Measurements from ENCODE around the gene FAM186B.

FAM186B gene

DNA sequence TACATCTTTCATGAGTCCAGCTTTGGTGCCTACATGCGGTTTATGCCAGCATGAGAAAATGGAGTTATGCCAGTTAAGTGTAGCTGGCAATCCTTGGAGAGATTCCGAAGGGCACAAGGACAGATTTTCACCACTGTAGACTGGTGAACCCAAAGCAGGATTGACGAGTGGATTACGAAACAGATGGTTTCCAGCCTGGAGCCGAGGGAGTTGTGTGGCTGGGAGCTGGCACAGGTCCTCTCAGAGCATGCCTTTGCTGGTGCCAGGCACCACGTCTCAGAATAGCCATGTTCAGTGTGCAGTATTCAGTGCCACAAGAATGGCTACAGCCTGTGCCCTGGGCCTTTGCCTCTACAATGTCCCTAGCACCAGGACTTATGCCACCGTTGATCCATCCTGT lies 53.4 kb downstream of the FAM186B start:
- DNase-seq = no peak

DNA sequence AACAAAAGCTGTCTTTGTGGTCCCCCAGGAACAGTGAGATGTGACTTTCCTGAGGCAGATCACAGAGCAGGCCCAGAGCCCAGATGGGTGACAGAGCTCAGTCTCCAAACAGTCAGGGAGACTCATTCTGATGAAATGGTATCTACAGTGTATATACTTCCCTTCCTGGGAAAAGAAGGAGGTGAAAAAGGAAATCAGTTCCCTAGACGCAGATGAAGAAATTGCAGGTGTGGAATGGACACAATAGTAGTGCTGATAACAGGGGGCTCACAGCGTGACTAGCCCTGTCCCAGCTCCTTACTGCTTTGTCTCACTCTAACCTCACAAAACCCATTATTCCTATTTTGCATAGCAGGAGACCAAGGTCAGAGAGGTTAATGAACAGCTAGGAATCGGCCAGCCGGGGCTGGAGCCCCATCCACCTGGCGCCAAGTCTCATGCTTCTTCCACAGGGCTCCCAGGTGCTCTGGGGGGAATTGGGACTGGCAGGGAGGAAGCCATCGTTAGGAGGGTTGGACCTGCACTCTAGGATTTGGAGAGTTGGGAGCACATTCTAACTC lies 54.7 kb downstream of the FAM186B start:
- DNase-seq = no peak

DNA sequence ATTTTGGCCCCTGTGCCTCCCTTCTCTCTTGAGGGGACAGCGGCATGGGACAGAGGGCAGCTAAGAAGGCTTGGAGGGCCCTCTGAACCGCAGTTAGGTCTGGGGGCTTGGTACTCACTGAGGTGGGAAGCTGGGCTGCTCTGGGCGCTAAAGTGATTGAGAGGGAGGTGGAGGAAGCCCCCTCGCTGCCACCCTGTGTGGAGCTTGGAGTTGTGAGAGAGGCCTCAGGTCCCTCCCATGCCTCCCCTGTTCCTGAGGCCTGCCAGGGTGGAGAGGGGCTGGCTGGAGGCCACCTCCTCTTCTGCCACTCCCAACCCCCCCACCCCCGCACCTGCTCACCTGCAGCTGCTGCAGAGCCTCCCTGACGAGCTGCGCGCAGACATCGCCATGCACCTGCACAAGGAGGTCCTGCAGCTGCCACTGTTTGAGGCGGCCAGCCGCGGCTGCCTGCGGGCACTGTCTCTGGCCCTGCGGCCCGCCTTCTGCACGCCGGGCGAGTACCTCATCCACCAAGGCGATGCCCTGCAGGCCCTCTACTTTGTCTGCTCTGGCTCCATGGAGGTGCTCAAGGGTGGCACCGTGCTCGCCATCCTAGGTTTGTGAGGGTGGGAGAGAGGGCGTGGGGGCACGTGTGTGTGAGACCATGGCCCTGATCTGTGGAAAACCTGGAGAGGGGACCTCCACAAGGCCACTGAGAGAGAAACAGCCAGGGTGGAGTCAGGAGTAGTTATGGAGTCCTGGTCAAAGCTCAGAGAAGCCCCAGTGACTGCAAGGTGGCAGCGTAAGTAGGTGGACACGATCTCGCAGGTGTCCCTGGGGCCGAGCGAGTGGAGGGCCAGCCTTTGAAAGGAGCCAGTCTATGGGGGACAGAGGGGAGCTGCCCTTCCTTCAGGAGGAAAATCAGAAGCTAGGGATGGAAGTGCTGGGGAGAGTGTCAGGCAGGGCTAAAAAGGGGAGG lies 55.4 kb downstream of the FAM186B start:
- DNase-seq = no peak

DNA sequence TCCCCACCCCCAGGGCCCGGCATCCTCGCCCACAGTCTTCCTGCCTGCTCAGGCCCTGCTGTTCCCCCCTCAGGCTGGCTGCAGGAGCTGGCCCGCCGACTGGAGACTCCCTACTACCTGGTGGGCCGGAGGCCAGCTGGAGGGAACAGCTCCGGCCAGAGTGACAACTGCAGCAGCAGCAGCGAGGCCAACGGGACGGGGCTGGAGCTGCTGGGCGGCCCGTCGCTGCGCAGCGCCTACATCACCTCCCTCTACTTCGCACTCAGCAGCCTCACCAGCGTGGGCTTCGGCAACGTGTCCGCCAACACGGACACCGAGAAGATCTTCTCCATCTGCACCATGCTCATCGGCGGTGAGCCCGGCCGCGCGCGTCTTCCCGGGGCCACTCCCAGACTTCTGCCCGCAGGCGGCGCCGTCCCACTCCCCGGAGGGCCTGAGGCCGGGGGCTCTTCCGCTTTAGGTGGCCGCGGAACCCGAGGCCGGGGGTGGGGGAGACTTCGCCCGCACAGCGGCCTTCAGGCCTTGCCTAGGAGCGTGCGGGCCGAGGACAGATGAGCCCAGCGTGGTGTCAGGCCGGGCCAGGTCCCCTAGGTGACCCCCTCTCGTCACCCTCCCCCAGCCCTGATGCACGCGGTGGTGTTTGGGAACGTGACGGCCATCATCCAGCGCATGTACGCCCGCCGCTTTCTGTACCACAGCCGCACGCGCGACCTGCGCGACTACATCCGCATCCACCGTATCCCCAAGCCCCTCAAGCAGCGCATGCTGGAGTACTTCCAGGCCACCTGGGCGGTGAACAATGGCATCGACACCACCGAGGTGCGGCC lies 56.4 kb downstream of the FAM186B start:
- DNase-seq = peak; percentile 9 to 46

DNA sequence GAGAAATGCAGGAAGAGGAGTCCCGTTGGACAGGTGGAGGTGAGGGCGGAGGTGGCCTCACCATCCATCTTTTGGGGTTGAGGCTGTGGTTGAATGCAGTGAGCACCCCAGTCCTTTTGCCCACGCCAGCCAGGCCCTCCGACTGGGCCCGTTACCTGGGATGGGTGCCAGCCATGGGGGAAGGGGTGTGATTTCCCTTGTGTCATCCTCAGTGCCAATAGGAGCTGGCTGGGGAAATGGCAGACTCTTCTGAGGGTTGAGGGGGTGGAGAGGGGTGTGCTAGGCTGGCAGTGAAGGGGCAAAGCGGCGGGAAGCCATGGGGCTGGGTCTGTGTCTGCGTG lies 57.0 kb downstream of the FAM186B start:
- DNase-seq = no peak

DNA sequence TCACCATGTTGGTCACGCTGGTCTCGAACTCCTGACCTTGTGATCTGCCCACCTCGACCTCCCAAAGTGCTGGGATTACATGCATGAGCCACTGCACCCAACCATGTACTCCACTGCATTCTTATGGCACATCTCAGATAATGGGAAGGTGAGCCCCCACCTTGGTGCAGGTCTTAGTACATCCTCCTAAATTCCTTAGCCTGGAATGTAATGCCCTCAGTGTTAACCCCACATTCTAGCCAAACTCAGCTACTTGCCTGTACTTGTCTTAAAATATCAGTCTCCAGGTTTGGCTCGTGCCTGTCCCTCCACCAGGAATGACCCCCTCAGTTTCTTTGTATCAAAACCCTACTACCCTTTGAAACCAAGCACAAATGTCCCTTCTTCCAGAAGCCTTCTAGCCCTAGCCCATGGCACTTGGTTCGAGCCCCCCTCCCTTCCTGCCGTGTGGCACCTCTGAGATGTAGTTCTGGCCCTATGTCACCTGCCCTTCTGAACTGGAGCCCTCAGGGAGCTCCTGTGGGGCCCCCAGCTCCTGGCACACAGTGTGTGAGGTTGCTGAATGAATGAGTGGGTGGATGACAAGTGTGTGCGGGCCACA lies 58.2 kb downstream of the FAM186B start:
- no peak for DNase-seq

DNA sequence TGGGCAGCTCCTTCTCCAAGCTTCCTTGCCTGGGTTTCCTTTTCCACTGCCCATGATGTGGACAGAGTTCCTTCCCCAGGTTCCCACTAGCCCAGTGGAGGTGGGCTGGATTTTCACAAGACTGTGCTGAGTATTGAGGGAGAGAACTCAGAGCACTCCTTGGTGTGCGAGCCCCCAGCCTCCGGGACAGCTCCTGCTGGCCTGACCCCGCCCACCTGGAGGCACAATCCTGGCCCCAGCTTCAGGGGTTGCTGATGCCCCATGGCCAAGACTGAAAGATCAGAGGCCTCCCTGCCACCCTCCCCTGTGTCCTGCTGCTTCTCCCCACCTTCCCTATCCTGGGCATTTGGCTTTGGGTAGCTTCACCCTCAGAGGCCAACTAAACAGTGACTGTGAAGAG lies 59.0 kb downstream of the FAM186B start:
- no peak for DNase-seq

DNA sequence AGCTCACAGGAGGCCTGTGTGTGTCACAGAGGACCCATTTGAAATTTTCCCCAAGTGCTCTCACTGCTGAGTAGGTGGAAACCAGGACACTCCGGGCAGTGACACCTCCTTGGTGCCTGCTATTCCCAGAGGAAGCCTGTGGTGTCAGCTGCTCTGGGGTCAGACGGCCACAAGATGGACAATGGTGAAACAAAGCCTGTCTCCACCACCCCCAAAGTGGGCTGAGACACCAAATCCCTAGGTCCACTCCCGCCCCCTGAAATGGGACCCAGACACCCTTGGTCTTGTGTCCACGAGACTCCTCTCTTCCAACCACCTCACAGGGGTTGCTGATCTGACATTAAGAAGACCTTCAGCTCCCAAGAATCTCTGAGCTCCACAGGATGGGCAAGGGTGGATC lies 59.6 kb downstream of the FAM186B start:
- no peak for DNase-seq

DNA sequence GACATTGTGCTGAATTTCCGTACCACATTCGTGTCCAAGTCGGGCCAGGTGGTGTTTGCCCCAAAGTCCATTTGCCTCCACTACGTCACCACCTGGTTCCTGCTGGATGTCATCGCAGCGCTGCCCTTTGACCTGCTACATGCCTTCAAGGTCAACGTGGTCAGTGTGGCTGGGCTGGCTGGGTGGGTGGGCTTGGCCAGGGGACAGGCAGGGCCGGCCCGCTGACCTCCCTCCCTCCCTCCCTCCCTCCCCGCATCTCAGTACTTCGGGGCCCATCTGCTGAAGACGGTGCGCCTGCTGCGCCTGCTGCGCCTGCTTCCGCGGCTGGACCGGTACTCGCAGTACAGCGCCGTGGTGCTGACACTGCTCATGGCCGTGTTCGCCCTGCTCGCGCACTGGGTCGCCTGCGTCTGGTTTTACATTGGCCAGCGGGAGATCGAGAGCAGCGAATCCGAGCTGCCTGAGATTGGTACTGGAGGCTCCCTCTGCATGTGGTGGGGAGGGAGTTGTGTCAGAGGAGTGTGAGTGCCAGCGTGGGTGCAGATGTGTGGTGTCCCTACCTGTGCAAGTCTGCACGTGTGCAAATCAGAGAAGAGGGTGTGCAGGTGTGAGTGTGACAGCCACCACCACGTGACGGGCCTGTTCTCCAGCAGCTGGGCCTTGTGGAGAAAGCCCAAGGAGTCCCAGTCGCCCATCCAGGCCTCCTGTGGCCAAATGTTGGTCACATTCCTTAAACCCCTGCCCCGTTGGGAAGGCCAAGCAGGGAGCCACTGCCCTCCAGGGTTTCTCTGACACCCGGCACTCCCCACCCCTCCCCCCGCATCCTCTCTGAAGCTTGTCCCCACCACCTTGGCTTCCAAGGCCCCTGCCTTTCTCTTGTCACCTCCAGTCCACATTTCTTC lies 61.3 kb downstream of the FAM186B start:
- DNase-seq = no peak

DNA sequence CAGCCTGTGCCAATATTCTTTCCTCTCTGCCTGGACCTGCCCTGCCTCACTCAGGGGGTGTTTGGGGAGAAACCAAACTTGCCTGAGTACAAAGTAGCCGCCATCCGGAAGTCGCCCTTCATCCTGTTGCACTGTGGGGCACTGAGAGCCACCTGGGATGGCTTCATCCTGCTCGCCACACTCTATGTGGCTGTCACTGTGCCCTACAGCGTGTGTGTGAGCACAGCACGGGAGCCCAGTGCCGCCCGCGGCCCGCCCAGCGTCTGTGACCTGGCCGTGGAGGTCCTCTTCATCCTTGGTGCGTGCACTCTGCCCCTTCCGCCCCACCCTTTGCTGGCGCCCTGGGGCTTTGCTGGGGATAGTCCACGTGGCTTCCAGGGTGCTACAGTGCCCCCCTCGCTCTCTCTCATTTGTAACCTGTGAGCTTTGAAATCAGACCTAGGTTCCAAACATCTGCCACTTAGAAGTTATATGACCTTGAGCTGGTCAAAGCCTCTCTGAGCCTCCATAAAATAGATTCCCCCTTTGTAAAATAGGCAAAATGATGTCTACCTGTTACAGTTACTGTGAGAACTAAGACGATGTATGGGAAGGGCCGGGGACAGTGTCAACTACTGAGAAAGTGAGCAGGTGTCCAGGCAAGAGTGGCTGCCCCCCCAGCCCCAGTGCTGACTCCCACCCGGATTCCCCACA lies 62.1 kb downstream of the FAM186B start:
- DNase-seq = no peak

DNA sequence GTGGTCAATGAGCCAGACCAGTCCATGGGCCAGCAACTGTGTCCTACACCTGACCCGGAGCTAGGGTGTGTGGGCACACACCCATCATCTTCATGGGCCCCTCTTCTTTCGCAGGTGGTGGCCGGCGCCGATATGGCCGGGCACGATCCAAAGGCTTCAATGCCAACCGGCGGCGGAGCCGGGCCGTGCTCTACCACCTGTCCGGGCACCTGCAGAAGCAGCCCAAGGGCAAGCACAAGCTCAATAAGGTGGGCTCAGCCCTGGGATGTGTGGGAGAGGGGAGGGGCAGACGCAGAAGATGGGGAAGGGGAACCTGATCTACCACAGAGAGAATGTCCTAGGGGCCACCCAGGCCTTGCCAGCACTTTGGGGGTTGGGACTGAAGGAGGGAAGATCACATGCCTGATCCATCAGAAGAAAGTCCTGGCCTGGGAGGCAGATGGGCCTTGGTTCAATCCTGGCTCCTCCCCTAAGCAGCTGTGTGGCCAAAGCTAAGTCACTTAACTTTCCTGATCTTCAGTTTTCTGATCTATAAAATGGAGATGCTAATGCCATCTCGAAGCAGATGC lies 62.8 kb downstream of the FAM186B start:
- DNase-seq = no peak

DNA sequence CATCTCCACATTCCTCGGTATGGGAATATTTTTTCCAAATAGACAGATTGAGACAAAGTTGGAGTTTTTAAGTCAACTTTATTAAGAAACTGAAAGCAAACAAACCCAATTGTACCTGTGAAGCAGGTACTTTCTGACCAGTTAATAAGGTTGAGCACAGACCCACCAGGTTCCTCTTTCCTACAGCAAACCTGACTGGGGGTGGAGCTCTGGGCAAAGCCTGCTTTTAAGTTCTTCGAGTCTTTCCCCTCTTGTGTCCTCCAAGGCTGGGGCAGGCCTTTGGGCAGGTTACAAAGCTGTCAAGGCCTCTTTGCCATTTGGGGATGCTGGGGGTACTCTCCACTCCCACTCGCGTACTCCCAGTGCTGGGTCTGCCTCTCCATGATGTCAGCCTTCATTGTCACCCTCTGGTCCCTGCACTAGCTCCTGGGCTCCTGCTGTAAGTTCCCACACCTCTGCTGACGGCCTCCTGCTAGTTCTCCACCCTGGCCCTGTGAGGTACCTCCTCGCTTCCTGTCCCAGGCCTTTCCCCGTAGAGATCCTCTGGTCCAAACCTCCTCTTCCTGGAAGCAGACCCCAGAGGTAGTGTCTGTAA lies 63.4 kb downstream of the FAM186B start:
- no peak for DNase-seq

DNA sequence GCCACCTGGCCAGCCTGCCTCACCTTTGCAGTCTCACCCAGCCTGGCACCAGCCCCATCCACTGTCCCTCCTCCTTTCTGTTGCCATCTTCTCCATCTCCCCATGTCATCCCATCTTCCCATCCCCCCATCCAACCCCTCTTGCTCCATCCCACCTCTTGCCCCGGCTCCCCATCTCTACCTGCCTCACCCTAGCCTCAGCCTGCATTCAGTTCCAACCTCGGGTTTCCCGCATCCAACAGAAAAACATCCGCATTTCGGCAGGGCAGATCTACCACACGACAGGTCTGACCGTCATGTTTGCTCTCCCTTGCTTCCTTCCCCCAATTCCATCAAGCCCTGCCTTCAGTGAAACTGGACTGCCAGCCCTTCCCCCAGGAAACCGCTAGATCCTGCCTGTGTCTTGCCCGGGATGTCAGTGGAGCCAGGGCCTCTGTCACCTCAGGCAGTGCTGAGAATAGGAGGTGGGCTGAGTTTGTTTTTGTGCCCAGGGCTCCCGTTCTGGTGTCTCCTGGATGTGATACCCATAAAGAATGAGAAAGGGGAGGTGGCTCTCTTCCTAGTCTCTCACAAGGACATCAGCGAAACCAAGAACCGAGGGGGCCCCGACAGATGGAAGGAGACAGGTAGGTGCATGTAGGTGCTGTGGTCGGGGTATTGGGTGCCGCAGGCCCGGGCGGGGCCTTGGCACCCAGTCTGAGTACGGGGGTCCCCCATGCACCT lies 64.1 kb downstream of the FAM186B start:
- no peak for DNase-seq

DNA sequence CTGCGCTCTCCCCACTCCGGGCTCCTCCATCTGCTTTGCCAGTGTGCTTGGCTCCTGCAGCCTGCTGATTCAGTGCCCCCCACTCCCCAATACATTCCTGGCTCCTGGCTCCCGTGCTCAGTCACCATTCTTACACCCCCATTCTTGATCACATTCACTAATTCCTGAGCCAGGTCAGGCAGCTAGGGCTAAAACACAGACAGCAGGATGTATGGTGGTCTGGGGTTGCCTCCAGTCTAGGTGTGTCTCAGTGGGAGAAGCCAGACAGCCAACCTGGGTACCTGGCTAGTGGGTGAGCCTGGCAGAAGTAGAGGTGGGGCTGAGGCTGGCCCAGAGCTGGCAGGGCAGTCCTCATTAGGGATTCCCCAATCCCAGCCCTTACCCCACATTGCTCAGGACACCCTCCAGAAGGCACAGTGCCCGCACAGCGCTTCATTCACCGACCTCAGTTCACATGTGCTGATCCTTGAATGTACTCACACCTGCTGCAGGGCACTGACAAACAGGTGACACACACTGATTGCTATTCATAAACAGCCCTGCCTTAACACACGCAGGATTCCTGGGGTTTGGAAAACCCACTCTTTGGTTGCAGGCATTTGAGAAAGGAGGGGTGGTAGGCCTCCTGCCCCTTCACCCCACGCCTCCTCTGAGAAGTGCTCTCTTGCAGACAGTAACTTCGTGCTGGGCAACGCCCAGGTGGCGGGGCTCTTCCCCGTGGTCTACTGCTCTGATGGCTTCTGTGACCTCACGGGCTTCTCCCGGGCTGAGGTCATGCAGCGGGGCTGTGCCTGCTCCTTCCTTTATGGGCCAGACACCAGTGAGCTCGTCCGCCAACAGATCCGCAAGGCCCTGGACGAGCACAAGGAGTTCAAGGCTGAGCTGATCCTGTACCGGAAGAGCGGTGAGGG lies 65.0 kb downstream of the FAM186B start:
- DNase-seq = no peak

DNA sequence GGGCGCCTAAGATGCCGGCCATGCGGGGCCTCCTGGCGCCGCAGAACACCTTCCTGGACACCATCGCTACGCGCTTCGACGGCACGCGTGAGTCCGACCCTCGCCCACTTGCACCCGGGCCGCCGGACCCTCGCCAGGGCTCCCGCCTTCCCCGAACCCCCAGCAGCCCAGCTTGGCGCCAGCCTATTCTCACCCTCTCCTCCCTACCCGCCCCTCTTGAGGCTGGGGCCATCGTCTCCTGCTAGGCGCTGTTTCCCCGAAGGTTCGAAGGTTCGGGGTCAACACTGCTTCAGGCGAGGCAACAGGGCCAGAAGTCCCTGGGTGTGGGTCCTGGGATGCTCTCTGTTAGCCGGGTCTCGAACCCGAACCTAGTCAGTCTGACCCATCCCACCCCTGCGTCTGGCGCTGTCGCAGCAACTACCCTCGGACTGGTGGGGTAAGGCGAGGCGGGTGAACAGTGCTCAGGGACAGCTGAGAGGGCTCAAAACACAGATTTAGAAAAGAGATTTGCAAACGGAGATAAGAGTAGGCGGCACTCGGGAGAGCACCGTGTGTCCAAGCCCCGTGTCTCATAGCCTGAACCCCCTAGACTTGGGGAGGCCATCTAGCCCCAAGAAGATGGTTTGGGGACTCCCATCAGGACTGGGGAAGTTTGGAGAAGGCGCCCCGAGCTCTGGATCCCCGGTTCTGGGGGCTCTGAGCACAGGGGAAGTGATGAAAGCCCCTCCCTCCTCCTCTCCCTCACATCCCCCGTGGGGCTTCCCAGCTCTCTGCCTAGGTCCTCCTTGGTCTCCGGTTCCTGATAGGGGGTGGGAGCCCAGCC lies 65.8 kb downstream of the FAM186B start:
- DNase-seq = no peak

DNA sequence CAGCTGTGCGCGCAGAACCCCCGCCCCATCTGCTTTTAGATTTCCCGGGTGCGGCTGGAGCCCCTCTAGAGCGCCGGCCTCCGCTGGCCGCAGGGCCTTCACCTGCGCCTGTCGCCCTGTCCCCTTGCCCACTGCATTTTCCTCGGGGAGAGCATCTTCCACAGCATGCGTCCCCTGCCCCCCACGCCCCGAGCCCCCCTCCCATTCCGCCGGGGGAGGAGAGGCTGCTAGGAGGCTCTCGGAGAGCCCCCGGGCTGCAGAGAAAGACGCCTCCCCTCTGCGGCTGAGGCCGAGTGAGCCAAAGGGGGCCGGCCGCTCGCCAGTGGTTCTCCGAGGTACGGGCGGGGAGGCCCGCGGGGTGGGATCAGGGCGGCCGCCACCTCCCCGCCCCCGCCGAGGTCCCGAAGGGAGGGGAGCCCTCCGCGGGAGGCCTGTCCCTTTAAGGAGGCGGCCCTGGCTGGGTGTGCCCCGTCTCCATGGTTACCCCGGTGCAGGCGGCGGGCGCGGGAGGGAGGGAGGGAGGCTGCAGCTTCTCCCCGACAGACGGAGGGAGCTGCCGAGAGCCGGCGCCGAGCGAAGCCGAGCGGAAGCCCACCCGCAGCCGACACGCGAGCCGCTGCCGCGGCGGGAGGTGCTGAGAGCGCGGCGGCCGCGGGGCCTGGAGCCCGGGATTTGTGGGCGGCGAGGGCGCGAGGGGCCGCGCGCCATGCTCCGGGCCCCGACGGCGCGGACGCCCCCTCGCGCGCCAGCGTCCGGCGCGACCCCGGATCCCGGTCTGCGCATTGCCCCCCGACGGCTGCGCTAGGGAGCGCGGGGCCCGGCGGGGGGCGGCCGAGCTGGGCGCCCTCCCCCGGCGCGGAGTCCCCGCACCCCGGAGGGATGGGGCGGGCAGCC lies 66.7 kb downstream of the FAM186B start, which contains the start of gene KCNH3:
Gene KCNH3, plus strand, starts transcription at position 521 of the 894 bp plus-strand sequence. CDS start 387 bp downstream, outside the sequence.
- peak; percentile 57 to 69 for DNase-seq
